GM21529 (cell line): ENCODE measurements around the gene C2CD3.
"Not testable (repeated sequence)": the region's sequence is repeated elsewhere in the genome, so short reads cannot be mapped to it uniquely, and the experiment has no call there.

Source experiments
- ATAC-seq: cut with Tn5 transposase; IDR thresholded peaks from one replicate; pipeline ENCODE4 v1.9.1; 2021; ENCODE audit not compliant: unreplicated experiment

C2CD3 gene

DNA sequence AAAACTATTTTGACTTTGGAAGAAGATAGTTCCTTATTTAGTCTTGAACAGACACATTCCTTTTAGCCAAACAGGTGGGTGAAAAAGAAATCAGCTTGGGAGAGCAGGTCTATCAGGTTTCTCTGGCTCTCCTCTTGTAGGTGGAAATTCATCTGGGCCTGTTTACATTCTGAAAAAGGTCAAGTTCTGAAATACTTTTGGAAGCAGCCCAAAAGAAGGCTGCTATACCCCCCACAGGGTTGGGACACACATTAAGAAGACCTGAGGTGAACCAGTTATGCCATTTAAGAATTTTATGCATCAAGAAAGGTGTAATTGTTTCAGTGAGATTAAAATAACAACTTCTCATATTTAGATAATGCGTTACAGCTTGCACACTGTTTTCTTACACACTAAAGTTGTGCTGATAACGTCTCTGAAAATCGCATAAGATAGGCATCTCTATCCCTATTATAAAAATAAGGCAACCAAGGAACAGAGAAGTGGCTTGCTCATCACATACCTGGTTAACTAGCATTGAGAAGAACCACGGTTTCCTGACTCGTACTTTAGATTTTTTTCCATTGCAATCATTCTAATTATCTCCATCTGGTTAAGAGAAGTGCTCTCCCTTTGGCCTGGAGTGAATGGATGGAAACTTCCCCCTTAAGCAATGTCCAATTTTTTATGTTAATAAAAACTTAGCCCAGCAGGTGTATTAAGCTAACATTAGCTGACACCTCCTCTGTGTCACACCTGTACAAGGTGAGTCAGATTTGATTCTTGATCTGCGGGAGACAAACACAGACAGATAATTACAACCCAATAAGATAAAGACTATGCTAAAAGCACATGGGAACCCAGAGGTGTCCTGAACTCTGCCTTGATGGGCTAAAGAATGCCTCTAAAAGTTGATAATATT lies 101.4 kb downstream of the C2CD3 start:
- ATAC-seq, result no peak

DNA sequence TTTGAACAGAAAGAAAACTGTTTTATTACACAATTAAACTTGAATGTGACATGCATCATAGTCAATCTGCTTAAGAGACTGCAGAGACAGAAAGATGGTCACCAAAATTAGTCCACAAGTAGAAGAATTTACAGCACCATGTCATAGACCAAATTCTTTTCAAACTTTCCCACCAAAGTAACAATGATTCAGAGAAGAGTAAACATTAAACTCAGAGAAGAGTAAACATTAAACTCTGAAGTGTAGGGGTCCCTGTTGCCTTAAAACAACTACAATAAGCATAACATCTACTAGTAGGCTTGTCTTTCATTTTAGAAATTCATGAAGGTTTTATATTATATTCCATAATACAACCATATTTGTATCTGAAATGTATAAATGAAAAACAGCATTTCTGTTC lies 104.1 kb downstream of the C2CD3 start:
- ATAC-seq, result not testable (repeated sequence)

DNA sequence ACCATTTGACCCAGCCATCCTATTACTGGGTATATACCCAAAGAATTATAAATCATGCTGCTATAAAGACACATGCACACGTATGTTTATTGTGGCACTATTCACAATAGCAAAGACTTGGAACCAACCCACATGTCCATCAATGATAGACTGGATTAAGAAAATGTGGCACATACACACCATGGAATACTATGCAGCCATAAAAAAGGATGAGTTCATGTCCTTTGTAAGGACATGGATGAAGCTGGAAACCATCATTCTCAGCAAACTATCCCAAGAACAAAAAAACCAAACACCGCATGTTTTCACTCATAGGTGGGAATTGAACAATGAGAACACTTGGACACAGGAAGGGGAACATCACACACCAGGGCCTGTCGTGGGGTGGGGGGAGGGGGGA lies 105.3 kb downstream of the C2CD3 start:
- ATAC-seq, result not testable (repeated sequence)

DNA sequence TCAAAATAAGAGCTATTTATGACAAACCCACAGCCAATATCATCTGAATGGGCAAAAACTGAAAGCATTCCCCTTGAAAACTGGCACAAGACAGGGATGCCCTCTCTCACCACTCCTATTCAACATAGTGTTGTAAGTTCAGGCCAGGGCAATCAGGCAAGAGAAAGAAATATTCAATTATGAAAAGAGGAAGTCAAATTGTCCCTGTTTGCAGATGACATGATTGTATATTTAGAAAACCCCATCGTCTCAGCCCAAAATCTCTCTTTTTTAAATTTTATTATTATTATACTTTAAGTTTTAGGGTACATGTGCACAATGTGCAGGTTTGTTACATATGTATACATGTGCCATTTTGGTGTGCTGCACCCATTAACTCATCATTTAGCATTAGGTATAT lies 107.2 kb downstream of the C2CD3 start:
- not testable (repeated sequence) for ATAC-seq

DNA sequence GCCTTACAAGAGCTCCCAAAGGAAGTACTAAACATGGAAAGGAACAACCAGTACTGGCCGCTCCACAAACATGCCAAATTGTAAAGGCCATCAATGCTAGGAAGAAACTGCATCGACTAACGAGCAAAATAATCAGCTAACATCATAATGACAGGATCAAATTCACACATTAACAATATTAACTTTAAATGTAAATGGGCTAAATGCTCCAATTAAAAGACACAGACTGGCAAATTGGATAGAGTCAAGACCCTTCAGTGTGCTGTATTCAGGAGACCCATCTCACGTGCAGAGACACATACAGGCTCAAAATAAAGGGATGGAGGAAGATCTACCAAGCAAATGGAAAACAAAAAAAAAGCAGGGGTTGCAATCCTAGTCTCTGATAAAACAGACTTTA lies 109.2 kb downstream of the C2CD3 start:
- not testable (repeated sequence) for ATAC-seq

DNA sequence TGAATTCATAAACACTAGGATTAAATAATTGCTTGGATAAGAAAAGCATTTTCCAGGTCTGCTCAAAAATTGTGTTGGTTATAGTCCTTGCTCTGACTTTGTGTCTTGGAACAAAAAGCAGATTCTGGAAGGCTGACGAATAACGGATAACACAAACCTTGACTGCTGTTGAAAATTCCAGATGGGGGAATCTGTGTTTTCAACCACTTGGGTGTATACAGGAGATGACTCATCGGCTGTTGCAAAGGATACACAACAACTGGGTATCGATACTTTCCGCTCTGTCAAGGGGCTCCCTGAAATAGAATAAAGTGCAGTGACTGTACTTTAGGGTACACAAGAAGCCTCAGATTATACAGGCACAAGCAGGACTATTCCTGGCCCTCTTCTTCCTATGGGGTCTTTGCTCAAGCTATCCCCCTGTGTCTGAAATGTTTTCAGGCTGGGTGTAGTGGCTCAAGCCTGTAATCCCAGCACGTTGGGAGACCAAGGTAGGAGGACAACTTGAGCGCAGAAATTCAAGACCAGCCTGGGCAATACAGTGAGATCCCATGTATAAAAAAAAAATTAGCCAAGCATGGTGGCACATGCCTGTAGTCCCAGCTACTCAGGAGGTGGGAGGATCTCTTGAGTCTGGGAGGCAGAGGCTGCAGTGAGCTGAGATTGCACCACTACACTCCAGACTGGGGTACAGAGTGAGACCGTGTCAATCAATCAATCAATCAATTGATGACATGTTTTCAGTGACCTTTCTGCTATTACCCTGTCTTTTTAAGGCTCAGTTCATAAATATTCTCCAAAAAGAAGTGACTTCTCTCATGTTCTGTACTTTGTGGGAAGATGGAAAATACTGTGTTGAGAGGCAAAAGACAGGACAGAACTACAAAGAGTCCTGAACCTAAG lies 113.3 kb downstream of the C2CD3 start:
- no peak for ATAC-seq

DNA sequence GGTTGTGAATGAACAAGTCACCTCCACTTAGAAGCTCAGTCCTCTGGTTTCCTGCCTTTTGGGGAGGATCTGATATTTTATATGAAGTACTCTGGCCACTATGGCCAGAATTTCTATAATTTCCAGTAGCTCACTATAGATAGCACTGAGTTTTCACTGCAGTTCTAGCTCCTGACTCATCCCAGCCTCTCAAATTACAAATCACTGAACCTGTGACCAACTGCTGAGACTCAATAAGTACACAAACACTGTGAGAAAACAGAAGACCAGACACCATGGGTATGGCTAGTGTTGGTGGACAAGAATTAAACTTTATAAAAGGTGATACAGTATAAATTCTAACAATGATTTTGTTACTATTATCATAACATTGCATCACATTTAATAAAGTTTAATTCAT lies 114.9 kb downstream of the C2CD3 start:
- no peak for ATAC-seq

DNA sequence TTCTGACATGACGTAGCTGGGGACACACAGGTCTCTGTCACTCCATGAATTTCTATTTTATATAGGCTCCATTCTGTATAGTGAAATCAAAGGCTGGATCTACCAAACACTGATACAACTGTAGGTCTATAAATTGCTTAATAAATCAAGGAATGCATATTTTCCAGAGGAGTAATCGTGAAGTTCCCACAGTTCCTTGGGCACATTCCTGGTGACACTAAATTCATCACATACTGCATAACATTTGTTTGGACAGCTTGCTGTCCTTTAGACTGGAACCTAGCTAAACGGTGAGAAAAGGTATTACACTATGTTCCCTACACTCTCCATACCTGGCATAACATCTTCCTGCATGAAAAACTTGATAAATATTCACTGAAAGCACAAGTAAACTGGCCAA lies 120.3 kb downstream of the C2CD3 start:
- ATAC-seq, result no peak

DNA sequence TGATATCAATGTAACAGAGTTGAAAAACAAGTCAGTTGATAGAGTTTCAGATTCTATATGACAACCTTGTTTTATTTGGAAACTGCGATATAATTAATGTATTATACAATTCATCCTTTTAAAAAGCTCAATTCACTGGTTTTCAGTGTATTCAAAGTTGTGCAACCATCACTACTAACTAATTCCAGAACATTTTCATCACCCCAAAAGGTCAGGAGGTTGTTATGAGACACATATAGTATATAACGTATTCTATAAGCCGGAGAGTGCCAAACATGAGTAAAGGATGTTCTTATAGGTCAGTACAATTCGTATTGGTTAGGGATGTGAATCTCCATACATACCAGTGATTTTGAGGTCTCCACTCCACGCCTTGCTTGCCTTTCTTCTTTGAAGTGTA lies 121.8 kb downstream of the C2CD3 start:
- ATAC-seq, result no peak

DNA sequence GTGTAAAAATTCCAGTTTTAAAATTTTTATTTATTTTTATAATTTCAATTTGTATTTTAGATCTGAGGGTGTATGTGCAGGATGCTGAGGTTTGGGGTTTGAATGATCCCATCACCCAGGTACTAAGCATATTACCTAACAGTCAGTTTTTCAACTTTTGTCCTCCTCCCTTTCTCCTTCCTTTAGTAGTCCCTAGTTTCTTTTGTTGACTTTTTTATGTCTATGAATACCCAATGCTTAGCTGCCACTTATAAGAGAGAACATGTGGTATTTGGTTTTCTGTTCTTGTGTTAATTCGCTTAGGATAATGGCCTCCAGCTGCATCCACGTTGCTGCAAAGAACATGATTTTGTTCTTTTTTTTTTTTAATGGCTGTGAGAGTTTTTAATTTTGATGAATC lies 126.3 kb downstream of the C2CD3 start:
- no peak for ATAC-seq

DNA sequence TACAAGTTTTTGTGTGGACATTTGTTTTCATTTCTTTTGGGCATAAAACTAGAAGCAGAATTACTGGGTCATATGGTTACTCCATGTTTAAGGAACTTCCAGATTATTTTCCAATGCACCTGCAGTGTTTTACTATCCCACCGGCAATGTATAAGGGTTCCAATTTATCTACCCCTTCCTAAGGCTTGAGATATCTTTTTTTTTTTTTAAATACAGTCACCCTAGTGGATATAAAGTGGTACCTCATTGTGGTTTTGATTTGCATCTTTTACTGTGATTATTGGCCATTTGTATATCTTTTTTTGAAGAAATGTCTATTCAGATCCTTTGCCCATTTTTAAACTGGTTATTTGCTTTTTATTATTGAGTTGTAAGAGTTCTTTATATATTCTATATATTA lies 127.4 kb downstream of the C2CD3 start:
- no peak for ATAC-seq

DNA sequence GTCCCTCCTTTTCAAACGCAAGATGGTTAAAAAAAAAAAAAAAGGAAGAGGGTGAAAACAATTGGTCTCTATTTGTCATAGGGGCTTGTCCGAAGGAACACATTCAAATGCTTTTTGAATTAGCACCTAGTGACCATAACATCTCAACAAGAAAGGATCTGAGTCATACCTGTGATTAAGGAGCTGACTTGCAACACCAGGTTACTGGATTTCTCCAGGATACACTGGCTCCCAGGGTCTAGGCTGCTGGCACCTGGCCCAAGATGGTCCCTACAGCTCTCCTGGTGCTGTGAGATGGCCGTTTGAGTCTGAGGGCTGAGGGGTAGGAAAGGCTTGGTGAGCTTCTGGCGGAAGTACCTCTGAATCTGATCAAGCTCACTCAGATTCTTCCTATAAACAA lies 133.5 kb downstream of the C2CD3 start:
- ATAC-seq, result no peak

DNA sequence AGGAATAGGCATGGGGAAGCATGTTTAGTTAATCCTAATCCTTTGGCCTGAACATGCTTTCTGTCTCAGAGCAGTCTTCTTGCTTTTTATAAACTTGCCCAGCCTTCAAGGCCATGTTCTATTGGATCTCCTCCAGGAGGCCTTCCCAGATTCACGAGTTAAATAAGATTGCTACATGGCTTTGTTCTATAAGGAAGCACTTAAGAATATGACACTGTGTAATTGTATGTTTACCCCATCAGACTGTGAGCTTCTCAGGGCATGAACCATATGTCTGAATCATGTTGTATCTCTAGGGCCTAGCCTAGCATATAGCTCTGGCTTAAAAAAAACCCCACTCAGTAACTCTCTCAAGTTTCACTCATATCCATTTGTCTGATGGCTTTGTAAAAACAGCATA lies 135.5 kb downstream of the C2CD3 start:
- ATAC-seq, result no peak

DNA sequence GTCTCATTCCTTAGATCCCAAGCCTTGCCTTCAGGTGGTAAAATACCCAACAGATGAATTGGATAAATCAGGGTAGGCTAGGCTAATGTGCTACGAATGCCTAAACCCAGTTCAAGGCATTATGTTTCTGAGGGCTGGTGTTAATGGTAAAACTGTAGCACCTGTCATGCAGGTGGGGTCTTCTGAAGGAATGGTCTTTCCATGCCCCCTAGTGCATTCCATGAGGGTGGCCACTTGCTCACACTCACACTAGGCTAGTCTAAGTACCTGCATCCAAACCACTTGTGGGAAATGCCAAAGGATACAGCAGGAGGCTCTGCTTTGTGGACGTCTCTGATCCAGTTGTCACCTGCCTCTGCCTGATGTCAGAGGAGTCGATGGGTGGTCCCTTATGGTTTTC lies 137.8 kb downstream of the C2CD3 start:
- ATAC-seq, result no peak

DNA sequence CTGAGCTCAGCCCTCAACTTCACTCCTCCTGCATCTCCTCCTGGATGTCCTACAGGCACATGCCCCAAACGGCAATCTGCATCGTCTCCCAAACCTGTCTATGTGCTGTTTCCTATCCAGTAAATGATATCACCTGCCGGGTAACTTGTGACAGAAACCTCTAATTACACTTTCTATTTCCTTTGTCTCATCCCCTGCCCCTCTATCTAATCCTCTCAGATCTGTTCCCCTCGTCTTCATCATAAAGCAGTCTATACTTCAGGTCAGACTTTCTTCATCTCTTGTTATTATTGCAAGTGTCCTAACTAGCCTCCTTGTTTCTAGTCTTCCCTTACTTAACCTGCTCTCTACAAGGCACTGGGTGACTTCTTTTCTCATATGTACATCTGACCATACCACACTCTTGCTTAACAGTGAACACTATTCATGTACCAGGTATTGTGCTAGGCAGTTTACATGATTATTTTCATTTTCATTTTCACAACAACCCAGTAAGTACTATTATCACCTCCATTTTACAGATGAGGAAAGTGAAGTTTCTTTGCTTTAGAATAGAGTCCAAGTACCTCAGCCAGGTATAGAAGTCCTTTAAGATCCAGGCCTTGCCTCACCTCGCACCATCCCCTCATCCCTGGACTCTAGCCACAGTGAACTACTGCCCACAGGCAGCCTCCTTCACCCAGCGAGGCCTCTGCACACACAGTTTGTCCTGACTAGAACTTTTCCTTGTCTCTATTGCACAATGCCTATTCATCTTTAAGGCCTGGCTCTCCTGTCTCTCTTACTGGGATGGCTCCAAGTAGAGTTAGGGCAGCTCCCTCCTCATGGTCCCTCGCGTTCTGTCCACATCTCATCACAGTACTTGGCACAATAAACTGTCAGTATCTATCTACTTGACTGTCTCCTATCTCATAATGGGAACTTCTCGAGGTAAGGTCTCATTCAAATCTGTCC lies 139.8 kb downstream of the C2CD3 start:
- ATAC-seq, result no peak

DNA sequence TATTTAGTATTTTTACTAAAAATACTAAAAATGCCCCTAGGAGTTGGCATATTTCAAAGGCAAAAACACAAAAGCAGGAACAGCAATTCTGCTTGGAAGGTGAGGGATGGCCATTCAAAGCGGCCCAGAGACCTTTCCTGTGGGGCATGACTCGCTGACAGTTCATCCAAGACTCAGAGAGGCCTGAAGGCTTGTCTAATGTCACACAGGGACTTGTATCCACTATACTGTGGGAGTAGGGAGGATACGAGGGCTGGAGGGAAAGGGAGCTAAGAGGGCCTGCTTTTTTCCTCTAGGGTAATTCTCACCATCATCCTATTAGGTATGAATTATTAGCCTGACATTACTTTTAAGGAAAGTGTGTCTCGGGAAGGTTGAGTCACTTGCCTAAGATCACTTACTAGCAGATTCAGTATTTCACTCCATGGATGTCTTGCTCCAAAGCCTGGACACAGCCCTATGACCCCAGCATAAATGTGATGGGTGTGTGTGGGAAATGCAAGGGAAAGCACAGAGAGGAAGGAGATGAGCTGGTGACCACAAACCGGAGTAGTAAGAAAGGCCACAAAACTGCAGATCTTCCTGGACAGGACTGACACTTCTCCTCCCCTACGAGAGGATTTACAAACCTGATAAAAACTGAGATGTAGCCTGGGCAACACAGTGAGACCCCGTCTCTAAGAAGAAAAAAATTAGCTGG lies 145.2 kb downstream of the C2CD3 start:
- no peak for ATAC-seq

DNA sequence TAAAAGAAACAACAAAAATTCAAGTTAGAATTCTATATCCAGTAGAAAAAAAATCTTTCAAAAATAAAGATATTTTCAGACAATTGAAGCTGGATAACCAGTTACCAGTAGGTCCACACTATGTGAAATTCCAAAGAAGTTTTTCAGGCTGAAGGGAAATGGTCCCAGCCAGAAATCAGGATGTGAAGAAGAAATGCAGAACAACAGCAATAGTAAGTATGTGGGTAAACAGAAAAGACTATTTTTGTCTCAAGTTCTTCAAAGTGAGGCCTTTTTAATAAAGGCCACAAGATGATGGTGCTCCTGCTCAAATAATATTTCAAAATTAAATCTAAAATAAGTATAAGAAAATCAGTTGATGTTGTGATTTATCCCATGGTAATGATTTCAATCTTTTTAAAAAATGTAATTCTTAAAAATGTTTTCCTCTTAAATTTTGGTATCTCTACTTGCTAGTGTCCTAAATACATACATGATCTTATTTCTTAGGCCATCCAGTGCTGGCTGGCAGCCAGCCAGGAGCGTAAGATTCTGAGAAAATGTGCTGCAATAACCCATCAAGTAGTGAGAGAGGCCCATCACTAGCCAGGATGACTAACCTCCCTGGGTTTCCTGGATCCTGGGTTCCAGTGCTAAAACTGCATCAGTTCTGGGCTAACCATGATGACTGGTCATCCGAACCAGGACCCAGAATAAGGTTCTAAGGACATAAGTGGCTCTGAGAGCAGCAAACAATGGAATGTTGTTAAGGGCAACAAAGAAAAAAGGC lies 146.4 kb downstream of the C2CD3 start:
- ATAC-seq, result no peak

DNA sequence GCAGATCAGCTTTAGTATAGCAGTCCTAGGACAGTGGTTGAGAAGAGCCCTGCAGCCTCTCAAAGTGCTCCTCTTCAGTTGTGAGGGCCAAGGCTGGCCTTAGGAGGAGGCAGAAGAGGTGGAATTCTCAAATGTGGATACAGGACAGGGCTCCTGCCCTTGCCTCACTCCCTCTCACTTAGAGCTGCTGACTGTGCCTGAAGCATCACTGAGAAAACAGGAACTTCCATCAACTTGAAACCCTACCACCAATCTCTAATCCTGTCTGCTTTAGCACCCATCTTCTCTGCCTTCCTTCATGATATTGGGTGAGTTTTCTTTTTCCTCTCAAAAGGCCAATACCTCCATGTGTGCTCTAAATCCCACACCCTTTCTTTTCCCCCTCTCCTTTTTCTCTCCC lies 147.5 kb downstream of the C2CD3 start:
- no peak for ATAC-seq

DNA sequence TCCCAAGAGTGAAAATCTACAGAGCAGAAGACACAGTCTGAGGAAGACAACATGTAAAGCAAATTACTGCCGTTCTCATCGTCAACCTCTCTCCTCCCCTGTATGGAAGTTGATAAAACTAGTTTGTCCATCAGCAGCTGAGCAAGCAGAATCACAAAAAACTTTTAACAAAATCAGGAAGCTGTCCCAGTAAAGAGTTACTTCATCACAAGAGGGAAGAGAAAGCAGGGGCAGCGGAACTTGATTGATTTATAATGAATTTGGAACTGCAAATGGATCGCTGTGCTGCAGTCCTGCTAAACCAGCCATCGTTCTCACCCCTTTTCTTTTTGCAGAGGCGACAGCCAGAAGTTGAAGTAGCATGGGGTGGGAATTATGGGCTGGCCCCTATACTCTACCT lies 148.3 kb downstream of the C2CD3 start:
- no peak for ATAC-seq

DNA sequence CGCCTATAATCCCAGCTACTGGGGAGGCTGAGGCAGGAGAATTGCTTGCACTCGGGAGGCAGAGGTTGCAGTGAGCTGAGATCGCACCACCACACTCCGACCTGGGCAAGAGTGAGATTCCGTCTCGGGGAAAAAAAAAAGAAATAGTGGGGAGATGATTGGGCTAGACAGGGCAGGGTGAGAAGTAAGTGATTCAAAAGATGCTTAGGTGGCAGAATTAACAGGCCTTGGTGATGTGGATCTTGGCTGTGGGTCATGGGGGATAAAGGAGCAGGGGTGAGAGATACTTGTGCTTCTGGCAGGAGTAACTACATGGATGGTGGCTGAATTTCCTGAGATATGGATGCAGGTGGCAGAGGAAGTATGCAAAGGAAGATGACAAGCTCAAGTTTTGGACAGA lies 148.8 kb downstream of the C2CD3 start:
- no peak for ATAC-seq
